GM12878 (cell line): ENCODE measurements around the gene NUP35.

Experiments used
- JUND ChIP-seq: IDR thresholded peaks from 2 replicates; pipeline ENCODE4 v1.6.1; 2012; ENCODE audit warnings: low read depth, mild to moderate bottlenecking, low read length, improper control_type of control experiment, moderate library complexity
- SP1 ChIP-seq: IDR thresholded peaks from one replicate; pipeline ENCODE4 v1.6.1; 2011; ENCODE audit warnings: low read depth, low read length

GRCh38 chr2:183078163-183078463 lies 46.1 kb upstream of the NUP35 start:
- TF ChIP-seq SP1 (no peak), JUND (no peak)
